C1 segment of cervical spinal cord (tissue), 14 donors: ENCODE data around the gene MMP27.

Experiments used
- DNase-seq, 14 donors: peaks; one replicate each; lab custom pipeline; 2025; lab: John Stamatoyannopoulos, UW

MMP27 gene

DNA sequence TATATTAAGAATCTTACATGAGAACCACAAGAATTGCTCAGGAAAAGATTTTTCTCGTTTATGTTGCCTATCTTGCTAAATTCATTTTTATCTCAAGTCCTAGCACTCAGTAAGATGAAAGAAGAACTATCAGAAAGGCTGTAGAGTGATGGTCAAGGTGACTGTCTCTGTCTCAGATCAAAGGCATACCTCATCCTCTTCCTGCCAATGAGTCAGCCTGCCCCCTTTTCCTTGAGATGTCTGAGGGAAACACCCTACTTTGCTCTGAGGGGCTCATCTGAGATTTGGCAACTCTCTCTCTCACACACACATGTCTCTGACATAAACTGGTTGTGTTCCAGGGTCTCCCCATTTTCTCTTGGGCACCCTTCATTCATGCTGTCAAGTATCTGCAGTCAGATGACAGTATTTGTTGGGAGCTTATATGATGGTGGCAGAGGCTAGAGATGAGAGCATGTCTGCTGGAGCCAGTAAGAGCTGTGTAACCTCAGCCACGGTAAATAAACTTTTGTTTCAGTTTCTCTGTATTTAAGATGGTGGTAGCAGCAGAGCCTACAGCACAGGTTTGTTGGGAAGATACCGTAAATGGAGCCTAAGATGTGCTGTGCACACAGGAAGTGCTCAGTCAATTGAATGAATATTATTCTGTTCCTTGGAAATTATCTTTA is 1.6 kb downstream of the MMP27 start:
- DNase-seq = no peak

- no peak for DNase-seq
Observed at GRCh38 chr11:102695201-102695600, 10.4 kb downstream of the MMP27 start.

- DNase-seq = no peak
Observed at GRCh38 chr11:102685754-102686153, 19.8 kb downstream of the MMP27 start.

GRCh38 chr11:102685338-102685737 is 20.2 kb downstream of the MMP27 start:
- DNase-seq = no peak

DNA sequence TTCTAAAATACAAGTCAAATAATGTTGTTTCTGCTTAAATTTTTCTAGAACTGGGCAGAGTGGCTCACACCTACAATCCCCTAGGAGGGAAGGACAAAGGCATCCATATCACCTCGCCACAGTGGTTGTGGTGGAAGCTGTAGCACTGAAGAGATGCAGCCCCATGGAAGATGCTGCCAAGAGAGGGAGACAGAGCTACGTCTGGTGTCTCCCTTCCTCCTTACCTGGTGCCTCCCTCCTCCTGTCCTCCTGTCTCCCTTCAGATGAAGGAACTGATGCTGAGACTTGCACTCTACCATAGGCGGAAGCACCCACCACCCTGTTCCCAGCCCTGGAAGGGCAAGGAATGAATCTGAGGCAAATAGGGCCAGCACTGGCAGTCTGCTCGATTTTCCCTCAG is 22.3 kb downstream of the MMP27 start:
- no peak for DNase-seq

DNA sequence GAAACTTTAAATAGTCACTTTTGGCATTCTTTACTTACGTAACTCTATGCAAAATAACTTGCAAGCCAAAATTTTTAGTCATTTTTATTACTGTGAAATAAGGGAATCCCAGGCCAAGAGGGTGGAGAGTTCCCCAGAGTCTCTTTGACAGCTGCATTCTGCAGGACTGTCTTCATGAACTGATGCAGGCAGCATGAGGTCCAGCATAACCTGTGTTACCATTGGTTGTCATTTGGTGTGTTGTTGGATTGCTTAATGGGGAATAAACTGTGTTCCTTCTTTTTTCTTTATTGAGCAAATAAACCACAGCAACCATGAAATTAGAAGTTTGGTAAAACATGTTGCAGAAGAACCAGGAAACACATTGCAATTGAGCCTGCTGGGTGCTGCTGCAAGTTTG is 24.6 kb downstream of the MMP27 start:
- DNase-seq = no peak

DNA sequence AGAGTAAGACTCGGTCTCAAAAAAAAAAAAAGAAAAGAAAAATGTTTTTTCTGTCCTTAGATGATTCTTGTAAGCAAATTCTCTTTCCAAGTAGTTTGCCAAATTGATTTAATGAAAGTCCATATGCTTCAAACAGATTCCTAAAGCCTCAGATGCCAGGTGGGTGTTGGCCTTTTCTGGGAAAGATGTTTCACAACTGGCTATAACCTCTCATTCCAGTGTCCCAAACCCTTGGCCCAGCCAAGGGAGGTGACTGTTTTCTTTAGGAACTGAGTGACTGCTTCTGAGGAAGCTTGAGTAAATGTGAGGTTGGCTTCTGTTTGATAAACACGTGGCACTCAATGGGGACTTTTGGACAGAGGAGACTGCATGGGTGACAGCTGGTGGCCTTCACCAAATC is 27.5 kb downstream of the MMP27 start:
- no peak for DNase-seq

GRCh38 chr11:102676084-102676483 is 29.5 kb downstream of the MMP27 start:
- no peak for DNase-seq

- DNase-seq = no peak
Observed at GRCh38 chr11:102669664-102670063, 35.9 kb downstream of the MMP27 start.

GRCh38 chr11:102666331-102666957 is 39.1 kb downstream of the MMP27 start:
- DNase-seq = peak in 1 of 14 donors; percentile 21

GRCh38 chr11:102664001-102664752 is 41.4 kb downstream of the MMP27 start:
- DNase-seq = no peak

- no peak for DNase-seq
Observed at GRCh38 chr11:102662607-102663006, 43.0 kb downstream of the MMP27 start.

DNA sequence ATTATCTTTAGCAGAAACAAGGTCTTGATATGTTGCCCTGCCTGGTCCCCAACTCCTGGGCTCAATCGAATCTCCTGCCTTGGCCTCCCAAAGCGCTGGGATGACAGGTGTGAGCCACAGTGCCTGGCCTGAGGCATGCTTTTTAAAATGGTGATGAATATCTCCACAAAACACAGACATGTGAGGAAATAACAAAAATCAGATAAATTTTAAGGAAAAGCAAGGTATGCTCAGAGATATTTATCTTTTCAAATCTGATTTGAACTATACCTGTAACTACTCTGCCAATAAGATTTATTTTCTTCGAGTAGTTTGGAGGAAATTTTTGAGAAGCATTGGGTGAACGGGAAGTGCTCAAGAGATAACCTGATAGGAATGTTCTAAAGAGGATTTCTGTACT is 44.5 kb downstream of the MMP27 start:
- DNase-seq = no peak

DNA sequence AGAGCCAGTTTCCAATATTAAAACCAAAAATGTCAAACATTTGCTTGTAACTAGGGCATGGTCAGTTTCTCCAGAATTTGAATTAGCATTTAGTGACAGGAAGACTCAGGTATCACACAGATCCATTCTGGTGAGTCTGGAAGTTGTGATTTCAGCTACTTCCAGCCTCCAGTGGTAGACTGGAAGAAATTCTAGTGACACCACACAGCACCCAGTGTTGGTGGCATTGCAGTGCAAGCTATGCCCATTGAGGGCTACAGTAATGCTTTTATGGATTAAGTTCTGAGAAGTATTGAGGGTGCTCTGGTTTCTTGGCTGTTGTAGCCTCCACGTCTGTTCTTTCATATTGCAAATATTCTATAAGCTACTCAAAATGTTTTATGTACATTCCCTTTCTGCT is 49.0 kb downstream of the MMP27 start:
- no peak for DNase-seq

GRCh38 chr11:102655547-102655946 is 50.0 kb downstream of the MMP27 start:
- DNase-seq = no peak

DNA sequence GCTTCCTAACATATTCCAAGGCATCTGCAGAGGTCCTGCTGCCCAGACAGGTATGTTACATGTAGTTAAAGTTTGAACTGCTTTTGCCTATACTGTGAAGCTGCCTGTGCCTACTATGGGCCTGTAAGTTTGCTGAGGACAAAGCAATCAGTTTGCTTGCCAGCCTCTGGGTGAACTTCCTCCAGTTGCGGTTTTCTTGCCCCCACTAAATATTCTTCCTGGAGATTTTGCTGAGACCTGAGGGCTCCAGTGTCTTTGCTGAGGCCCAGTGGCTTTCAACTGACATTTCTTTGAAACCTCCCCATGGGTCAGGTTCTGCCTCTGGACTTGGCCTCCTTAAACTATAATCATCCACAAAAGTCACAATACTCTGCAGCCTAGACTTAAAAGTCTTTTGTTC is 50.8 kb downstream of the MMP27 start:
- DNase-seq = no peak

DNA sequence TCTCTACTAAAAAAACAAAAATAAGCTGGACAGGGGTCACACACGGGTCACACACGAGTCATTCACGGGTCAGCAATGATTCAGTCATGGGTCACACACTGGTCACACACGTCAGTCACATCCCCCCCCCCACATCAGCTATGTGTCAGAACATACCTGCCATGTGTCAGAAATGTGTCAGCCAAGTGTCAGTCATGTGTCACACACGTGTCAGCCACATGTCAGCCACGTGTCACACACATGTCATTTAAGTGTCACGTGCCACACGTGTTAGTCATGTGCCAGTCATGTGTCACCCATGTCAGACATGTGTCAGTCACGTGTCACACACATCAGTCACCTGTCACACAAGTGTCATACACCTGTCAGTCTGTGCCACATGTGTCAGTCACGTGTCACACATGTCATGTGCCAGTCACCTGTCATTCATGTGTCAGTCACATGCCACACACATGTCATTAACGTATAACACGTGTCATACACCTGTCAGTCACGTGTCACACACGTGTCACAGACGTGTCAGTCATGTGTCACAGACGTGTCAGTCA is 51.8 kb downstream of the MMP27 start:
- DNase-seq = no peak

DNA sequence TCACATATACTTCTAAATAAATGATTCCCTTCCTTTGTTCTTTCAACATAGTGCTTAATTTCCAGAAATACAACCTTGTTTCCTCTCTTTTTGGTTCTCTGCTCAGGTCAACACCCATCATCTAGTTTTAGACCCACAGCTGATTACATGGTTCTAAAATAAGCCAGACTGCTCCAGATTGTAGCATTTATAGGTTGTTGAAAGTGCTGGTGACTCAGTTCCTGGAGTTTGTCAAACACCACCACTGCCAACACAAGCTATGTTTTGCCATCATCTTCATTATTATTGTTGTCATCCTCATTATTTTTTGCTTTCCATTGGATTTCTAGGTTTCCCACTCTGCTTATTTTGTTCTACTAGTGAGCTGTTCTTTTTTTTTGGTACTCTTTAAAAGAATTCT is 58.1 kb downstream of the MMP27 start:
- DNase-seq = no peak

DNA sequence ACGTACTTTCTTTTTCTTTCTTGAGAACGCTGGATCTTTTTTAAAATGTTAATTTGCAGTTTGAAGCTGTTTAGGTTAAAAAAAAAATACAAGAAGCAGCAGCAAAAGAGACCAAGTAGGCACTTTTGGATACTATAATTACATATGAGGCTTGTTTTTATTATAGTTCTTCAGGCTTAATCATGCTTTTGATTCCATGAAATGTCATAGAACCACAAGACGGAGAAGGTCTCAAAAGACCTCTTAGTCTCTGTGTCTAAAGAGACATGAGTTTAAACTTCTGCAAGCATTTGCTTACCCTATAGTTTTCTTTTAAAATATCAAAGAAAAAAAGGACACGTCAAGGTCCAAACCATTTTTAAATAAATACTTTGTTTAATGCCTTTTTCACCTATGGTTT is 61.6 kb downstream of the MMP27 start:
- DNase-seq = no peak
